Lower lobe of right lung (tissue), 2 donors: Measurements from ENCODE around the gene PLAC8L1. TPM values are rescaled to one million over a fixed set of nuclear protein-coding genes. Genes with fewer than 3 reads are reported as not detected.

ENCODE experiments used
- ATAC-seq, 2 donors: fragments of 200-7000 bp; cut with Tn5 transposase; one replicate each; pipeline ENCODE4 v1.9.1; 2020 to 2022; ENCODE audit warnings: mild to moderate bottlenecking in 2 of 2, moderate library complexity in 2 of 2
- DNase-seq: peaks from one replicate; pipeline ENCODE4 v3.0.0-alpha.2; 2020
- H3K27ac ChIP-seq: fragments of 200-600 bp; one replicate; pipeline ENCODE4 v1.8.0; 2022
- H3K27me3 ChIP-seq: fragments of 200-600 bp; one replicate; pipeline ENCODE4 v1.8.0; 2022; ENCODE audit warnings: low read depth
- H3K36me3 ChIP-seq: fragments of 200-600 bp; one replicate; pipeline ENCODE4 v1.8.0; 2022; ENCODE audit warnings: mild to moderate bottlenecking
- H3K4me1 ChIP-seq: fragments of 200-600 bp; one replicate; pipeline ENCODE4 v1.8.0; 2022
- H3K4me3 ChIP-seq: fragments of 200-600 bp; one replicate; pipeline ENCODE4 v1.8.0; 2022; ENCODE audit warnings: mild to moderate bottlenecking
- H3K9me3 ChIP-seq: fragments of 200-600 bp; one replicate; pipeline ENCODE4 v1.8.0; 2022
- intact Hi-C: fragments of 100-400 bp; cut with DNase I; formaldehyde crosslinking; loops from one replicate; pipeline ENCODE4 v1.11.0; 2022
- total RNA-seq: library from RNA; stranded (reverse); fragmentation: NEBNext Ultra II Directional; extraction: Animal tissue kit (Norgen Biotek cat#: 25700); gene quantifications from one replicate; pipeline ENCODE4 v1.2.1, GENCODE V29; 2021
- TF ChIP-seq, protein P1 (sequence below): fragments of 200-600 bp; IDR thresholded peaks from one replicate; pipeline ENCODE4 v1.8.0; 2022; ENCODE audit warnings: antibody characterized with exemption, mild to moderate bottlenecking
- donor health status: DM: no; HTN: yes; CAD: no; lungs with severe emphysema.

PLAC8L1 gene
- total RNA-seq, 1 donor from 2014 or later: not detected

DNA sequence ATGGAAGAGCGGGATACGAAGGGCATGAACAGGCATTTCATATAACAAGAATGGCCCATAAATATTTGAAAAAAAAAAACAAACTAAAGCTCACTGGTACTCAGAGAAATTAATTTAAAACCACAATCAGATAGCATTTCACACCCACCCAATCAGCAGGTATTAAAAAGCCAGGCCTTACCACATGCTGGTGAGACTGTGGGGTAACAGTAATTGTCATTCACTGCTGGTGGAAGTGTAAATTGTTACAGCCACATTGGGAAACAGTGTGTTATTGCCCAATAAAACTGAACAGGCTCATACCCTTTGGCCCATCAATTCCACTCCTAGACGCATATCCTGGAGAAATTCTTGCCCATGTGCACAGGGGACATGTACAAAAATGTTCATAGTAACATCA lies 66.0 kb downstream of the PLAC8L1 start:
- Histone ChIP-seq H3K27me3 (no peaks in the 10 kb centered on the region), H3K9me3 (no peaks in the 10 kb centered on the region), H3K4me3 (no peak overlapping the region), H3K36me3 (no peaks in the 10 kb centered on the region), H3K4me1 (no peaks in the 10 kb centered on the region), H3K27ac (no peak overlapping the region)
- DNase-seq (no peak), ATAC-seq (peak in 1 of 2 donors; percentile 33)
- intact Hi-C loops: no loop called here
- TF ChIP-seq, protein P1, sequence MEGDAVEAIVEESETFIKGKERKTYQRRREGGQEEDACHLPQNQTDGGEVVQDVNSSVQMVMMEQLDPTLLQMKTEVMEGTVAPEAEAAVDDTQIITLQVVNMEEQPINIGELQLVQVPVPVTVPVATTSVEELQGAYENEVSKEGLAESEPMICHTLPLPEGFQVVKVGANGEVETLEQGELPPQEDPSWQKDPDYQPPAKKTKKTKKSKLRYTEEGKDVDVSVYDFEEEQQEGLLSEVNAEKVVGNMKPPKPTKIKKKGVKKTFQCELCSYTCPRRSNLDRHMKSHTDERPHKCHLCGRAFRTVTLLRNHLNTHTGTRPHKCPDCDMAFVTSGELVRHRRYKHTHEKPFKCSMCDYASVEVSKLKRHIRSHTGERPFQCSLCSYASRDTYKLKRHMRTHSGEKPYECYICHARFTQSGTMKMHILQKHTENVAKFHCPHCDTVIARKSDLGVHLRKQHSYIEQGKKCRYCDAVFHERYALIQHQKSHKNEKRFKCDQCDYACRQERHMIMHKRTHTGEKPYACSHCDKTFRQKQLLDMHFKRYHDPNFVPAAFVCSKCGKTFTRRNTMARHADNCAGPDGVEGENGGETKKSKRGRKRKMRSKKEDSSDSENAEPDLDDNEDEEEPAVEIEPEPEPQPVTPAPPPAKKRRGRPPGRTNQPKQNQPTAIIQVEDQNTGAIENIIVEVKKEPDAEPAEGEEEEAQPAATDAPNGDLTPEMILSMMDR: no peak

DNA sequence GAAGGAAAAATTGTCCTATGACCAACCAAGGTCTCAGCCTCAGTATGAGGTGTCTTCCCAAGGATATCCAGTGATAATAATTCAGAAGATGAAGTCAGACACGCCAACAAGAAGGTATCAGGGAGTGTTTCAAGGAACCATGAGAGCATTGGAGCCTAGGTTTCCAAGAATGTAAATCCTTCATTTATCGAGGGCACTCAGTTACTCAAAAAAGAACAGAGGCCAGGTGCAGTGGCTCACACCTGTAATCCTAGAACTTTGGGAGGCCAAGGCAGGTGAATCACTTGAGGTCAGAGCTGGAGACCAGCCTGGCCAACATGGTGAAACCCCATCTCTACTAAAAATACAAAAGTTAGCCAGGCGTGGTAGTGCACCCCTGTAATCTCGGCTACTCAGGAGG lies 70.8 kb downstream of the PLAC8L1 start:
- no peaks in the 10 kb centered on the region for H3K4me1 ChIP-seq
- TF ChIP-seq, protein P1: no peak
- intact Hi-C loops: no loop called here
- DNase-seq (no peak), ATAC-seq (no peak)
- H3K27ac ChIP-seq: no peak overlapping the region
- H3K27me3 ChIP-seq: no peaks in the 10 kb centered on the region
- no peak overlapping the region for H3K4me3 ChIP-seq
- H3K9me3 ChIP-seq: no peaks in the 10 kb centered on the region
- H3K36me3 ChIP-seq: no peaks in the 10 kb centered on the region

Other genes starting within 250 kb of the PLAC8L1 start
- not detected for gene GRXCR2, start 232.6 kb downstream of the PLAC8L1 start, total RNA-seq
- gene SH3RF2, start 169.0 kb downstream of the PLAC8L1 start, total RNA-seq: 11.5 TPM
- gene LARS1, start 77.1 kb upstream of the PLAC8L1 start, total RNA-seq: 92.7 TPM
- gene RBM27, start 98.0 kb upstream of the PLAC8L1 start, total RNA-seq: 17.0 TPM
- not detected for gene POU4F3, start 233.3 kb upstream of the PLAC8L1 start, total RNA-seq